ENCODE measurements around the gene TRAPPC6A.

The TRAPPC6A gene

DNA sequence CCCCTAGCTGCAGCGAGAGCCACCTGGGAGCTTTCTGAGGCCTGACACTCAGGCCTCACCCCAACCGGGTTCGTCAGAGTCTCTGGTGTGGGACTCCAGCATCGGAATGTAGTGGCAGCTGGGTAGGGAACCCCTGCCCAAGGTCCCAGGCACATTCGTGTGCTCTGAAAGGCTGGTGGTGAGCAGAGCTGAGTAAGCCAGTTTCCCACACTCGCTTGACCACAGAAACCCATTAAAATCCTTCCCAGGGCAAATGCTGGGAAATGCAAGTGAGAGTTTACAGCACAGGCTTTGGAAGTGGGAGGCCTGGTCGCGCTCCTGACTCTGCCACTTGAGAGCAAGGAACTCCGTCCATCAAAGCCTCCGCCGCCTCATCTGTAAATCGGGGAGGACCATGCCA, 4.2 kb downstream of the TRAPPC6A start:
- CTCF ChIA-PET: no interaction called here
- POLR2A ChIA-PET: no interaction called here
- no peak for TF ChIP-seq L3MBTL2 (conservative IDR thresholded peaks at IDR 0.05)
- no peak for TF ChIP-seq ARNT (IDR thresholded peaks at IDR 0.05)
- TF ChIP-seq CTBP1 (IDR thresholded peaks at IDR 0.05; ENCODE audit: borderline replicate concordance): no peak
- no peak for TF ChIP-seq ELF4 (IDR thresholded peaks at IDR 0.05)
- TF ChIP-seq BHLHE40 (IDR thresholded peaks at IDR 0.05; ENCODE audit: borderline replicate concordance): no peak
- no peak for TF ChIP-seq PKNOX1 (IDR thresholded peaks at IDR 0.05)
- no peak for TF ChIP-seq NFRKB (IDR thresholded peaks at IDR 0.05)
- no peak for TF ChIP-seq ZNF384 (IDR thresholded peaks at IDR 0.05)
- TF ChIP-seq SUZ12 (IDR thresholded peaks at IDR 0.05): no peak
- TF ChIP-seq FOXM1 (IDR thresholded peaks at IDR 0.05; ENCODE audit: borderline replicate concordance): no peak
- TF ChIP-seq TARDBP (IDR thresholded peaks at IDR 0.05): no peak
- TF ChIP-seq HDGF (IDR thresholded peaks at IDR 0.05; ENCODE audit: borderline replicate concordance): no peak
- TF ChIP-seq LEF1 (IDR thresholded peaks at IDR 0.05; ENCODE audit: borderline replicate concordance): no peak
- TF ChIP-seq FOXA1 (IDR thresholded peaks at IDR 0.05): no peak
- no peak for TF ChIP-seq FOXK2 (IDR thresholded peaks at IDR 0.05)
- no peak for TF ChIP-seq SP1 (IDR thresholded peaks at IDR 0.05)
- DNase-seq (ENCODE audit: extremely low spot score): no peak

GRCh38 chr19:45172611-45173208, 5.3 kb downstream of the TRAPPC6A start:
- no peak for TF ChIP-seq SUZ12 (IDR thresholded peaks at IDR 0.05)
- no peak for TF ChIP-seq BHLHE40 (IDR thresholded peaks at IDR 0.05; ENCODE audit: borderline replicate concordance)
- TF ChIP-seq FOXK2 (IDR thresholded peaks at IDR 0.05): no peak
- no peak for TF ChIP-seq NFRKB (IDR thresholded peaks at IDR 0.05)
- no peak for TF ChIP-seq SP1 (IDR thresholded peaks at IDR 0.05)
- no peak for TF ChIP-seq PKNOX1 (IDR thresholded peaks at IDR 0.05)
- no peak for TF ChIP-seq FOXM1 (IDR thresholded peaks at IDR 0.05; ENCODE audit: borderline replicate concordance)
- DNase-seq (ENCODE audit: extremely low spot score): no peak
- ChIA-PET CTCF (no interaction called here), POLR2A (interaction anchor here (0.7 kb wide), 1 partner anchor 134 kb away, joined by 3 read pairs; no protein-coding TSS in a partner anchor)

GRCh38 chr19:45172173-45172572, 5.9 kb downstream of the TRAPPC6A start:
- ChIA-PET CTCF (no interaction called here), POLR2A (no interaction called here)
- no peak for TF ChIP-seq TARDBP (IDR thresholded peaks at IDR 0.05)
- no peak for TF ChIP-seq FOXA1 (IDR thresholded peaks at IDR 0.05)
- no peak for TF ChIP-seq SP1 (IDR thresholded peaks at IDR 0.05)
- no peak for TF ChIP-seq LEF1 (IDR thresholded peaks at IDR 0.05; ENCODE audit: borderline replicate concordance)
- no peak for TF ChIP-seq FOXM1 (IDR thresholded peaks at IDR 0.05; ENCODE audit: borderline replicate concordance)
- no peak for TF ChIP-seq HDGF (IDR thresholded peaks at IDR 0.05; ENCODE audit: borderline replicate concordance)
- no peak for DNase-seq (ENCODE audit: extremely low spot score)

DNA sequence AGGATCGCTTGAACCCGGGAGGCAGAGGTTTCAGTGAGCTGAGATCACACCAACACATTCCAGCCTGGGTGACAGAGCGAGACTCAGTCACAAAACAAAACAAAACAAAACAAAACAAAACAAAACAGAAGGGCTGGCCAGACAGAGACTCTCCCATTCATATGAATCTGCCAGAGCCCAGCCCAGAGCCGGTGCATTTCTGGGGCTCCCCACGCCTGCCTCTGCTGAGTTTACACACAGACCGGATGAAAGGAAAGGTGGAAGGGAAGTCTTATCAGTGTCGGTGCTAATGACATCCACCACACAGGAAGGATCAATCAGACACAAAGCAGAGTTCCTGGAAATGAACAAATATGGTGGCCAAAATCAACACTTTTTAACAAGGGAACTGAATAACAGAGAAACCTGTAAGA, 6.8 kb downstream of the TRAPPC6A start:
- TF ChIP-seq ZNF384 (IDR thresholded peaks at IDR 0.05) (no peak), SUZ12 (IDR thresholded peaks at IDR 0.05) (no peak), FOXK2 (IDR thresholded peaks at IDR 0.05) (no peak), FOXA1 (IDR thresholded peaks at IDR 0.05) (no peak), LEF1 (IDR thresholded peaks at IDR 0.05; ENCODE audit: borderline replicate concordance) (no peak), L3MBTL2 (conservative IDR thresholded peaks at IDR 0.05) (no peak), ARNT (IDR thresholded peaks at IDR 0.05) (no peak), PKNOX1 (IDR thresholded peaks at IDR 0.05) (no peak), FOXM1 (IDR thresholded peaks at IDR 0.05; ENCODE audit: borderline replicate concordance) (no peak), NFRKB (IDR thresholded peaks at IDR 0.05) (no peak), SP1 (IDR thresholded peaks at IDR 0.05) (no peak)
- ChIA-PET CTCF (no interaction called here), POLR2A (no interaction called here)
- DNase-seq (ENCODE audit: extremely low spot score): no peak

DNA sequence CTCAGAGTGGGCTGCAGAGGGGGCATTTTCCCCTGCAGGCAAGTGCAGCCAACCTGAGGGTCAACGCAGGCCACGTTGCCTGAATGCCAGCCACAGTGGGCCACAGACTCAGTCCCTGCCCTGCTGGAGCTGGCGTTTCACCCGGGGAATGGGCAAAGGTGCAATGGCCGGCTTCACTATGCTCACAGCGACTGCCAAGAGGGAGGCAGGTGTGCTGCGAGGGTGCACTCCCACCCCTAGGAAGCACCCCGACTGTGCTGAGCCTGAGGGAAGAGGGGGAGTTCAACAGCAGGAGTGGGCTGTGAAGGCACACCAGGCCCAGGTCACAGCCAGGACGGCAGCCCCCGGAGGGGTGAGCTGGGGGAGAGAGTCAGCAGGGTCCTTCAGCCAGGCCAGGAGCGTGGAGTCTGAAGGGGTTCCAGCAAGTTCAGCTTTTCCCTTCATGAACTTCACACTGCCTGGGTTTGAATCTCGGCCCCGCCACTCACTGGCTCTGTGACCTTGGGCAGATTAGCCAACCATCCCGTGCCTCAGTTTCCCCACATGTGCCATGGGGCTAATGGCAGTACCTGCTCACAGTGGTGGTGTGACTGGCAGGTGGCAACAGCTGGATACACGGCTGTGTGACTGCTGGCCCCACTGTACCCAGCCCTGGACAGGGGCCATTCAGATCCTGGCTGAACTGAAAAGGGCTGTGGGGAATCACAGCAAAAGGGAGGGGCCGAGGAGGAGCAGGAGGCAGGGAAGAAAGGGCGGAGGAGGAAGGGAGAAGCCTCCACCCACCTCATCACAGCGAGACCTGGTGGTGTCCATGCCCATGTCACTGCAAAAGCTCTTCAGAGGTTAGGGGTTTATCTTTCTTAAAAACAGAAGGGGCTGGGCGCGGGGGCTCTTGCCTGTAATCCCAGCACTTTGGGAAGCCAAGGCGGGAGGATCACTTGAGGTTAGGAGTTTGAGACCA, 7.6 kb downstream of the TRAPPC6A start:
- DNase-seq (ENCODE audit: extremely low spot score): no peak
- no peak for TF ChIP-seq BHLHE40 (IDR thresholded peaks at IDR 0.05; ENCODE audit: borderline replicate concordance)
- no peak for TF ChIP-seq ARNT (IDR thresholded peaks at IDR 0.05)
- no peak for TF ChIP-seq CTBP1 (IDR thresholded peaks at IDR 0.05; ENCODE audit: borderline replicate concordance)
- no peak for TF ChIP-seq SUZ12 (IDR thresholded peaks at IDR 0.05)
- TF ChIP-seq L3MBTL2 (conservative IDR thresholded peaks at IDR 0.05): no peak
- TF ChIP-seq FOXK2 (IDR thresholded peaks at IDR 0.05): no peak
- TF ChIP-seq PKNOX1 (IDR thresholded peaks at IDR 0.05): no peak
- POLR2A ChIA-PET: no interaction called here
- CTCF ChIA-PET: no interaction called here
